Suppressor macrophage (primary cell): ENCODE data around the gene CRYGB.
A peak's percentile ranks its signal among the peaks of the same experiment; 100 is the strongest.
"Not testable (repeated sequence)": the region's sequence is repeated elsewhere in the genome, so short reads cannot be mapped to it uniquely, and the experiment has no call there.

Source experiments
- DNase-seq, 4 experiments: peaks; one replicate each; pipeline ENCODE4 v3.0.0-alpha.2; 2020 to 2022

CRYGB gene

DNA sequence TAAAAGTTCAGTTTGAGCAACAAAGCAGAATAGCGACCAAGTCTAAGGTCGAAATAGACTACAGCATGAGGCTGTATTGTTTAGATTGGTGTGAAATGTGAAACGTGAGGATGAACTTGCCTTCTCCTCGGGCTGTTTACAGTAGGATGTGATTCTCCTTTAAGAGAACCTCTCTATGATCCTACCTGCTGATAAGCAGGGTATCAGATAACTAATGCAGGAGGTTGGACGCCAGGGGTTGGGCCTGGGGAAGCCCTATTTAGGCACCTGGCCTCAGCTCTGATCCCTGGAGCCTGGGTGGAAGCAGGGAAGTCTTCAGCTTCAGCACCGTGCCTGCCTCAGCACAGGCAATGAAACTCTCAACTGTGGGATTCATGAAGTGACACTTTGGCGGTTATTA, 33.0 kb downstream of the CRYGB start:
- no peak for DNase-seq

GRCh38 chr2:208112273-208112745, 33.6 kb downstream of the CRYGB start:
- DNase-seq, result not testable (repeated sequence)

DNA sequence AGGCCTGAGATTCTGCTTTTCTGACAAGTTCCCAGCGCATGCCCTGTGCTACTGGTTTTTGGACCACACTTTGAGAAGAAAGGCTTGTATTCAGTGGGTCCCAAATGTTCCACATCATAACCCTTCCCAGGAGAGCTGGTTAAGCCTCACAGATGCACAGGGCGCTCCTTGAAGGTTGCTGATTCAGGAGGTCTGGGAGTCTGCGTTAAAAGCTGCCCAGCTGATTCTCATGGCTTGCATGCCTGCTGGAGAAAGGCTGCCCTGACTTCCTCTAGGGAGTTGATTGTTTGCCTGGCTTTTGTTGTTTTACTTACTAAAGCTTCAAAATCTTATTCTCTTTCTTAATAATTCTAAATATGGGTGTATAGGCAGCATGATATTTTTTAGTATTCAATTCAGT, 42.3 kb downstream of the CRYGB start:
- no peak for DNase-seq

- DNase-seq, result peak in 3 of 4 experiments; percentile 34 to 54 (median 46)
Observed at GRCh38 chr2:208101716-208102631, 44.0 kb downstream of the CRYGB start.

- no peak for DNase-seq
Observed at GRCh38 chr2:208099682-208100470, 46.1 kb downstream of the CRYGB start.

GRCh38 chr2:208098701-208099100, 47.3 kb downstream of the CRYGB start:
- not testable (repeated sequence) for DNase-seq

DNA sequence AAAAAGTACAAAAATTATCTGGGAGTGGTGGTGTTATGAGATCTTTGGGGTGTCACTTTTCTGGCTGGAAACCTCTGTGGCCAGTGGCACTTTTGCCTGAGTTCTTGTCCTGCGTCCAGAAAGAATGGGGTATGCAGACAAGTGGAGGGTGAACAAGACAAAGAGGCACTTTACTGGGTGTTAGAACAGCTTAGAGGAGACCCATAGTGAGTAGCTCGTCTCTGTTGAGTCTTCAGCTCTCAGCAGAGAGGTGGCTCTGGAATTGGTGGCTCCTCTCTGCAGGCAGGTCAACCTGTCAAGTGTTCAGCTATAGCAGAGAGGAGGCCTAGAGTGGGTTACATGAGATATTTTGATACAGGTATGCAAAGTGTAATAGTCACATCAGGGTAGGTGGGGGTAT, 47.7 kb downstream of the CRYGB start:
- no peak for DNase-seq

DNA sequence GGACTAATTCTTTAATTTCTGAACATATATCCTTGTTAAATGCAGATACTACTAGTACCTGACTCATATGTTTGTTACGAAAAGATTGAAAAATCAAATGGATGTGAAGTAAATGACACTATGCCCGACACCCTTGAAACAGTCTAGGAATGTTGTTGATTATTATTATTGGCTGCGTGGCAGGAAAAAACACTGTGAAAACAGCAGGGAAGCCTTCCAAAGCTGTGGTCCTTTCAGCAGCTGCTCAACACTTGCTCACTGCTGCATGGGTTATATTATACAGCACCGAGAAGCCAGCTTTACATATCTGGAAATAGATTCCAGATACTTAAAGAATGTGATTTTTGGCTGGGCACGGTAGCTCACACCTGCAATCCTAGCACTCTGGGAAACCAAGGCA, 48.2 kb downstream of the CRYGB start:
- DNase-seq, result no peak

GRCh38 chr2:208097313-208097712, 48.6 kb downstream of the CRYGB start:
- no peak for DNase-seq

DNA sequence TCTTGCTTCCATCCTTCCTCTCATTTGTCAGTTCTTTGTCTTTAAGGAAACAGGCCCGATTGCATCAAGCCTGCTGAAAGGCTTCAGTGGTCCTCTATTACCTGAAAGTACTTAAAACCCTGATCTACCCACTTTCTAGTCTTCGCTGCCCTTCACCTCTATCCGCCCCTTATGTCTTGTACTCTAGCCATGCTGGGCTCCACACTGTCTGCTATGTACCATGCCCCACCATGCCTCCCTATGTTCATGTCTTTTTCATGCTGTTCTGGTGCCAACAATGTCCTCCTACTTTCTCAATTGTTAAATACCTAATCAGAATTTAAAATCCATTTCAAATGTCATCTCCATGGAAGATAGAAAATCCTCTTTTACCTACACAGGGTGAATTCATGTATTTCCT, 49.9 kb downstream of the CRYGB start:
- no peak for DNase-seq

DNA sequence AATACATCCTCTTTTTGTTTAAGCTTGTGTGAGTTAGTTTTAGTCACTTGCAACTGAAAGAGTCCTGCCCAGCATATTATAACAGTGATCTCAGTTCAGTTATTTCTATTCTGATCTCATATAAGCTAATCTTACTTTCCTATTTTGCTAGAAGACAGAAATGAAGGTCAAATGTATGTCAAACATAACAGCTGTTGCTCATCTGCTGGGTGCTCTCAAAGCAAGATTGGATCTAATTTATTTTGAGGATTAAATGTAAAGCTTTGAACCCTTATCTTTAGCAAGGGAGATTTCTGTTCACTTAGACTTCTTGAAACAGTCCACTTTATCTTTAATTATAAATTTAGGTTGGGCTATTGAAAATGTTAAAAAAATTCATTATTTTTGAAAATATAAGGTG, 52.8 kb downstream of the CRYGB start:
- peak in 2 of 4 experiments; percentile 12 to 17 for DNase-seq
